GM18909 (cell line): Measurements from ENCODE around the gene LAMB4.

Experiments
- ATAC-seq: cut with Tn5 transposase; IDR thresholded peaks from one replicate; pipeline ENCODE4 v1.9.1; 2021; ENCODE audit warnings: mild to moderate bottlenecking; ENCODE audit not compliant: unreplicated experiment, poor library complexity

The LAMB4 gene

DNA sequence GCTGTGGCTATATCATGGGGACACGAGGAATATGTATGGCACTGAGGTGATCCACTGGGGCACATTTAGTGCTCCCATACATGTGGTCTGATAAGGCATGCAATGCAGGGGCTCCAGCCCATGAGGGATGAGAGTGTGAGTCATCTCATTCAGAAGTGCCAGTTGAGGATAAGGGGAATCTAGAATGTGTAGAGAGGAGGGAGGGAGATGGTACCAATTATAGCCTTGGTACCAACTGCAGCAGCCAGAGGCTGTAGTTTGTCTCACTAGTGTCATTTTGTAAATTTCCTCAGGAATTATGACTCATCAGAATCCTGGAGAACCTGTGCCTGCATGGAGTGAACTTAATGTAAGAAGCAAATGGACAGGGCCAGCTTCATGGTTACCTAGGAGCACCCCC lies 46.2 kb downstream of the LAMB4 start:
- no peak for ATAC-seq

DNA sequence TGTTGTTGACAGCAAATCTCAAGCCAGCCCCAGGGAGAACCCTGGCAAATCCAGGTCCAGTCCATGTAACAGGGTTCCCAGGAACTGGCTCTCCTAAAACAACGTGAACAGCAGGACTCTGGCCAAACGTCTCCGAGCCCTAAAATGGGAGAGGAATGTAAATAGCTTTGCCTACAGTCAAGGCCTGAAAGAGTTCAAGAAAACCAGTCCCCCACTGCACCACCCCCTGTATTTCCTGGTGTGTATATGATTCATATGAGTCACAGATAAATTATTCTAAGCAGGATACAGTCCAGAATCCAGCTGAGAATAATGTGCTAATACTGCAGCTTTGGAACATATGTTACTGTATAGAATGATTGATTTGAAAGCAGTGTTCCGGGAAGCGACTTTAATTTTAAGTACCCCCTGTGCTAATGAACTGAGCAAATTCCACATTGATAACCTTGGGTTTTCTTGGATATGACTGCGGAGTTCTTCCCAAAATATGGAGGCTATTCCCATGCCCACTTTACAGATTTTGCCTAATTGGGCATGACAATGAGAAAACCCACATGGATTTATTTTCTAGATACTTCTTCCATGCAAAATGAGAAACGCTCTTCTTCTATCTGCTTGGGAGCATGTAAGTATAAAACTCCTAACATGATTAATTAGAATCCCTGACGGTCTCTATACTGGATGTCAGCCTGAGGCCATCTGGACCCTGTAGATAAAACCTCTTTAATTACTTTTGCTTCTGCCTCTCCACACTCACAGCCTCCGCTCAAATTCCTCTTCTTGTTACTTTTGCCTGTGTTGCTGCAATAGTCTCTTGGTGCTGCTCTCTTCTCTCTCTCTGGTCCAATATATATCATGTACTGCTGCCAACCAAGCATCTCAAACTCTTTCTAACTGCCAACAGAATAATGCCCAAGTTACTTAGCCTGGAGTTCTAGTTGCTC lies 50.2 kb downstream of the LAMB4 start:
- no peak for ATAC-seq

DNA sequence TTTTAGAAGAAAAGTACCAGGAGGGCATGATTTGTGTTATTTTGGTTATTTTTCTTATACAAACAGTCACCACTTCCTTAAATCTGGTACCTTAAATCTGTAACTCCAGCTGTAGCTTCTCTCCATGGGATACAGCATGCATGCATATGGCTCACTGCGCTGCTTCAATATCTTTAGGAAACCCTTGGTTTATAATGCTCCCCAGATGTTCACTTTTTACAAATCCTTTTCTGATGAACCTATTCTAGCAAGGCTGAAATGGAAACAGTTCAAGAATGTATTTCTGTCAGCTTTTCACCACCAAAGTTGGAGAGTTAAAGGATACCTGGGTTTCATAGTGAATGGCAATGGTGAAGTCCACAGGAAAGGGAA lies 50.9 kb downstream of the LAMB4 start:
- no peak for ATAC-seq

DNA sequence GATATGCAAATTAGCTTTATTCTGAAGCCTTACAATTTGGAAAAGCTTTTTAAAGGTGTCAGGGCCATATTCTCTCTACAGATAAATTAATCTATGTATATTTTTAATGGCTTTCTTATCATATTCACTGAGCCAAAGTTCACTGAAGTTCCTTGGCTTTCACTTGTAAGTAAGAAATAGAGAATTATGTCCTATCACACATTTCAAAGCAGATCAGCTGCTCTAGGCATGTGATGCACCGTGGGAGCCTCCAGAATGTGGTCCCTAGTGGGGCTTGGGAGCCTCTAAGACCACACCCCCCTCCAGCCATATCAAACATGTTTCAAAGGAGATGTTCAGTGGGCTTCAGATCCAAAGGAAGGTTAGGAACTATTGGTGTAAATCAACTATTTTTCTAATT lies 51.5 kb downstream of the LAMB4 start:
- ATAC-seq = no peak

DNA sequence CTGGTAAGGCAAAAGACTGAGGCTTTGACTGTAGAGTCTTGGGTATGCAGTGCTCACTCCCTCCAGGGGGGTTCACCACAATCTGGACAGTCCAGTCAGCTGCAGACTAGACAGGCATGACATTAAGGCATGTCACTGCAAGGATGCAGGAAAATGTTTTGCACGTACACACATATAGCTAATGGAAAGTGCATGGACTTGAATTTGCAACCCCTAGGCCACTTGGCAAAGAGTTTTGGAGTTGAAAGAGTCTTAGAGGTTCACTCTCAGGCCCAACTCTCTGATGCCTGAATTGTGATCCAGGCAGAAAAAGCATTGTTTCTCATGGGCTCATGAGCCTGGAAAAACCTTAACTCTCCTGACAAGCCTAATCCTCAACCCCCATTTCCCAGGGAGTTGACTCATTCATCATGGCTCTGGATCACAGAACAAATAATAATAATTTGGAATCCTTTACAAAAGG lies 51.9 kb downstream of the LAMB4 start:
- no peak for ATAC-seq

- no peak for ATAC-seq
Measured at GRCh38 chr7:108077709-108078108, 52.5 kb downstream of the LAMB4 start.

DNA sequence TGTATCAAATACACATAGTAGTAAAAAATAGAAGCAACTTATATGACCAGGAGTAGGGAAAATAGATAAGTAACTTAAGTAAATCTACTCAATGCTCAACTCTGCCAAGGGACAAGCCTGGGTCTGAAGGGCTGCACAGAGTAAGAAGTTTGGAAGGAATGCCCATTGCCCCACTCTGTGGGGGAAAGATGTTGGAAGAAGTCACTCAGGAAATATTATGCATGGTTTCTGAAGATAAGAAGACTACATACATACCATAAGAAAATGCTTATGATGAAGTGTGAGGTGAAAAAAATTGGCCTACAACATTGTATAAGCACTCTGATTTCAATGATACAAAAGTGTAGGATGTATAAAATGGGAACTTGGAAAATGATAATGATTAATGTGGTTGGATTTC lies 54.0 kb downstream of the LAMB4 start:
- no peak for ATAC-seq

DNA sequence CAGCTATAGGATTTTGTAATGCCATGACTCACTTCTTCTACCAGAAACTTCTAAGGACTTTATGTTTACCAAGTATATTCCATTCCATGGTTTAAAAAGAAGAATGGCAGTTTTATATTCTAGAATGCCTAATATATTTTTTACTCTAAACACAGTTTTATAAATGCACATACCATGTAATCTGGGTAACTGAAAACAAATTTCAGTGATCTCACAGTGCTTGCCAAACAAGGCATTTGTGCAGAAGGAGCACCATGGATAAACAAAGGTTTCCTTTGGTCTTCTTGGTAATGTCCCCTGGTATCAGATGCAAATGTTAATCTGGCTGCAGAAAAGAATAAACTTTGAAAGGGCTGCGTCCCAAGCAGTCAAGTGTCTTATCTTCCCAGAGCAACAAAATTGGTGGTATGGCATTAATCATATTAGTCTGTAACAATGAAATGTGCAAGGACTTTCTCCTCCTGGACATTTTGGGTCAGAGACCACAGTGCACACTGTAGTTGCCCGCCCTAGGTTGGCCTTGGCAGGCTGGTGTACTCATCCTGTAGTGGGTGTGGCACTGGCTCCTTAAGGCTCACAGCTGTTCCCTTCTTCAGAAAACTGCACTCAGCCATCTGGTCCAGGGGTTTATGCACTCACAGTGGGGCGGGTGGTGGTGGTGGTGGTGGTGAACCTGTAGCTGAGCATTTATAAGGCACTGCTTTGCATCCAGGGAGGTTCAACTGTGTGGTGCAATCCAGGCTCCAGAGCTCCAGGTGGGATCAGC lies 56.7 kb downstream of the LAMB4 start:
- no peak for ATAC-seq

DNA sequence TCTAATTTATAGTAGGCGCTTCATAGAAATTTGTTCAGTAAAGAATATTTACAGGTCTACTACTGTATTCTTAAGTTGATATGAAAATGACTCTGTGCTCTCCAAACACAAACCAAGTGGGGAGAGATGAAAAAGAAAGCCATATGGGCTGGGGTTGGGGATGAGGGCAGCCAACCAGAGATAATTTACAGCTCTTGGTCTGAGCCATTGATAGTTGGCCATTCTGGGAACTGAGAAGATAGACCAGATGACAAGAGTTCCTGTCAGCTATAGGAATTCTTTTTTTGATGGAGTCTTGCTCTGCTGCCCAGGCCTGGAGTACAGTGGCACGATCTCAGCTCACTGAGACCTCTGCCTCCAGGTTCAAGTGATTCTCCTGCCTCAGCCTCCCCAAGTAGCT lies 57.4 kb downstream of the LAMB4 start:
- ATAC-seq = no peak

DNA sequence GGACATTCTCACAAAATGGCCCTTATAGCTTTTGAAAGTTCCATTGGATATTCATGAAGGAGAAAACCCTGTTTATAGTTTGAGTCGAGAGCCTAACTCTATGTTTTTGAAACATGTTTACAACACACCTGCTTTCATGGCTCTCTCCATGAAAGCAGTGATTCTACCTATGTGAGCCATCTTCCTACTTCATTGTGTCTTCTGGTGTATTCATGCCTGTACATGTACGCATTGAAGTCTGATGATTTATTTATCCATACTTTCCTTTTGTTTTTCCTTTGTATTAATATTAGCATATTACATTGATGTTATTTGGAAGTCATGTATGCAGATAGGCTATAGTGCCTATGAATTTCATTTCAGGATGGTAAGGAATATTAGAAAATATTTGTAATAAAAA lies 58.0 kb downstream of the LAMB4 start:
- no peak for ATAC-seq

DNA sequence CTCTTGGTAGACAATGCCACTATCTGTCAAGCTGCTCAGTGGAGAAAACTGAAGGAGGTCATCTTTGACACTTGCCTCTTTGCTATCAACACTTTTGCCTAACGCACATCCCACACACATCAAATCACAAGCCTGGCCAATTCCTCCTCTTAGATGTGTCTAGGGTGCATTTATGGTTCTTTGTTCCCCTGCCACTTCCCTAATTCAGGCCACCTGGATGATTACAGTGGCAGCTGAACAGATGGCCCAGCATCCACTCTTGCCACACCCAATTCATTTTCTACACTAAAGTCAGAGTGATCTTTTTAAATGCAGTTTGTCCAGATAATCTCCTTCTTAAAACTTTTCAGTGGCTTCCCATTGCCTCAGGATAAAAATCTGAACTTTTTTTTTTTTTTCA lies 58.6 kb downstream of the LAMB4 start:
- ATAC-seq = no peak

DNA sequence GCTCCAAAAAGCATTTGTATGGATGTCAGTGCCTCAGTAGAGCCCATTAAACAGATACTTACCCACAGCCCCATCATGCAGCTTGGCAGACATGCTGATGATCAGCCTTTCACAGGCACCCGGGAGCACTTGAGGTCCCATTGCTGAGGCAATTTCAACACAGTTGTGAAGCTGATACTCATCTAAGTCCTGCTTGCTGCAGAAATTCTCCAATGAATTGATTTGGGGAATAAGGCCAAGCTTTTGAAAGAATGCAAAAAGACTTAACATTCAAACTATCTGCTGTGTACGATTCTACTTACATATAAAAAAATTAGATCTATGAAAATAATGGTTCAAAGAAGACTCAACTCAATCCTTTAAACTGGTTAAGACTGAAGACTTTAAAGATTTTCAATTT lies 60.5 kb downstream of the LAMB4 start:
- ATAC-seq = no peak

DNA sequence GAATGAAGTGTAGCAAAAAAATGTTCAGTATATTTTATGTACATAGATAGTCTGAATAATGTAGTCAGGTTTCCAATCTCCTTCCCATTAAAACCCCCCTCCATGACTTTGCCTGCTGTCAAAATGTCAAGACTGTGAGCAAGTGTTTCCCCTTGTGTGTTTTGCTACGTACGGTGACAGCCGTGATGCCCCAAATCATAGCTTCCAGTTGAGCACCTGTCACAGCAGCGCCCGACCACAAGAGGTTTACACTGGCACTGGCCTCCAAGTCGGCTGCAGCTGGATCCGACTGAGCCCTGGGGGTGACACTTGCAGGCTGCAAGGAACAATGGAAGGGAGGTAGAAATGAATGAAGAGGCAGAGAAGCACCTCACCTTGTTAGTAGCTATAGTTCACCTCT lies 62.3 kb downstream of the LAMB4 start:
- no peak for ATAC-seq

- ATAC-seq = no peak
Measured at GRCh38 chr7:108066486-108066885, 63.7 kb downstream of the LAMB4 start.

- ATAC-seq = no peak
Measured at GRCh38 chr7:108063520-108063933, 66.6 kb downstream of the LAMB4 start.

DNA sequence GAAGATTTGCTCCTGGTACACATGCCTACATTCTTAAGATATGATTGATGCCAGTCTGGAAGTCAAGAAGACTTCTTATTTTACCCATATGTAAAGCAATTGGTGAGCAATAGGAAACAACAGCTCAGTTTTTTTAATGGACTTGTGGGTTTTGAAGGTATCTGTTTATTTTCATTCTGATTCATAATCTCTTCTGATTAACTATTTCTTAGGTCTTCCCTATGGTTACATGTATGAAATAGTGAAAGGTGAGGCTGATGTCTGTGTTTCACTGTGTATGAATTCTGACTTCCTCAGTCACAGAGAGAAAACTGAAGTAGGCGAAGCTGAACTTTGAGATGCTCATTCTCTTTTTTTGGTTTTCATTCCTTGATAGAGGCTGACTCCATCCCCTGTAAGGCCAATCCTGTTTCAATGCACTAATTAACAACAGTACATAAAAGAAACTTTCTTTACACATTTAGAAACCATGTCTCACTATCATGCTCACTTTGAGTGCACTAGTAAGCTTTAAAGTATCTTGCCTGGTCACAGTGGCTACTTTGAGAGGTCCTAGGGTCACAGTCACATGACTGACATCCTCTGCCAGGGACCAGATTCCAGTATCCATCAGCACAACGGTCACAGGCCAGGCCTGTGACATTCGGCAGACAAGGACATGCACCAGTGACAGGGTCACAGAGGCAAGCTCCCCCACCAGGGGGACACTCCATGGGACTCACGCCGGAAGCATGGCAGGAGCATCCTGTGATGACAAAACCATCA lies 67.7 kb downstream of the LAMB4 start:
- ATAC-seq = no peak

DNA sequence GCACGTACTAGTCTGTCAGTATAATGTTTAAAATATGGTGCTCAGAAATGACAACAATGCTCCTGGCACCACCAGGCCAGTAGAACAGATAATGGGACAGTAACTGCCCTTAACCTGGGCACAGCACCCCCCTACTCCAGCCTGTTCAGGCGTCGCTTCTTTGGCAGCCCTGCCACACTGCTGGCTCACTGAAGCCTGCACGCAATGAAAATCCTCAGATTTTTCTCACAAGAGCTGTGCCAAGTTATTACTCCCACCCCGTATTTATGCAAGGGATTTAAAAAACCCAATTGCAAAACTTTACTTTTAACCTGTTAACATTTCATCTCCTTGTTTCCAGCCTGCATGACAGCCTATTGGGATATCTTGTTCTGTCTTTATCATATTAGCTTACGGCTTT lies 70.6 kb downstream of the LAMB4 start:
- ATAC-seq = no peak

- ATAC-seq = no peak
Measured at GRCh38 chr7:108057951-108058481, 72.1 kb downstream of the LAMB4 start.

- no peak for ATAC-seq
Measured at GRCh38 chr7:108055611-108056021, 74.5 kb downstream of the LAMB4 start.

- no peak for ATAC-seq
Measured at GRCh38 chr7:108054537-108054936, 75.6 kb downstream of the LAMB4 start.
